Fibroblast of pulmonary artery (primary cell): ENCODE results near the gene MTSS2.

Experiments
- DNase-seq: peaks from one replicate; pipeline ENCODE4 v3.0.0-alpha.2; 2010; ENCODE audit warnings: low read depth
- H3K4me3 ChIP-seq: replicated peaks from 2 replicates; pipeline ENCODE4 v1.5.1; 2011; ENCODE audit warnings: low read depth, mild to moderate bottlenecking, control low read depth, low read length, moderate library complexity
- CTCF ChIP-seq: IDR thresholded peaks from 2 replicates; pipeline ENCODE4 v1.5.1; 2011; ENCODE audit warnings: mild to moderate bottlenecking, control low read depth, low read length, inconsistent platforms; ENCODE audit errors: missing control alignments

MTSS2 gene

GRCh38 chr16:70703835-70704381, 18.1 kb upstream of the MTSS2 start:
- H3K4me3 ChIP-seq, result no peak overlapping the region
- TF ChIP-seq CTCF, result no peak
- DNase-seq, result no peak

- peak; percentile 11 for TF ChIP-seq CTCF
- no peak overlapping the region for H3K4me3 ChIP-seq
- peak; percentile 48 for DNase-seq
These were observed 17.4 kb upstream of the MTSS2 start for GRCh38 chr16:70703041-70703834.

GRCh38 chr16:70702624-70703023, 16.8 kb upstream of the MTSS2 start:
- no peak overlapping the region for H3K4me3 ChIP-seq
- no peak for TF ChIP-seq CTCF
- DNase-seq, result no peak

- TF ChIP-seq CTCF, result no peak
- no peak overlapping the region for H3K4me3 ChIP-seq
- DNase-seq, result no peak
These were observed 16.1 kb upstream of the MTSS2 start for GRCh38 chr16:70701998-70702397.

- TF ChIP-seq CTCF, result no peak
- DNase-seq, result no peak
- no peak overlapping the region for H3K4me3 ChIP-seq
These were observed 15.7 kb upstream of the MTSS2 start for GRCh38 chr16:70701596-70701995.

GRCh38 chr16:70701036-70701435, 15.2 kb upstream of the MTSS2 start:
- no peak overlapping the region for H3K4me3 ChIP-seq
- DNase-seq, result no peak
- no peak for TF ChIP-seq CTCF
